Hippocampal formation (tissue), 2 donors: Measurements from ENCODE around the gene NPTX2.
"Not testable (repeated sequence)": the region's sequence is repeated elsewhere in the genome, so short reads cannot be mapped to it uniquely, and the experiment has no call there.

Source experiments
- DNase-seq, 2 donors: peaks; one replicate each; lab custom pipeline; 2025; lab: John Stamatoyannopoulos, UW

NPTX2 gene, protein sequence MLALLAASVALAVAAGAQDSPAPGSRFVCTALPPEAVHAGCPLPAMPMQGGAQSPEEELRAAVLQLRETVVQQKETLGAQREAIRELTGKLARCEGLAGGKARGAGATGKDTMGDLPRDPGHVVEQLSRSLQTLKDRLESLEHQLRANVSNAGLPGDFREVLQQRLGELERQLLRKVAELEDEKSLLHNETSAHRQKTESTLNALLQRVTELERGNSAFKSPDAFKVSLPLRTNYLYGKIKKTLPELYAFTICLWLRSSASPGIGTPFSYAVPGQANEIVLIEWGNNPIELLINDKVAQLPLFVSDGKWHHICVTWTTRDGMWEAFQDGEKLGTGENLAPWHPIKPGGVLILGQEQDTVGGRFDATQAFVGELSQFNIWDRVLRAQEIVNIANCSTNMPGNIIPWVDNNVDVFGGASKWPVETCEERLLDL

DNA sequence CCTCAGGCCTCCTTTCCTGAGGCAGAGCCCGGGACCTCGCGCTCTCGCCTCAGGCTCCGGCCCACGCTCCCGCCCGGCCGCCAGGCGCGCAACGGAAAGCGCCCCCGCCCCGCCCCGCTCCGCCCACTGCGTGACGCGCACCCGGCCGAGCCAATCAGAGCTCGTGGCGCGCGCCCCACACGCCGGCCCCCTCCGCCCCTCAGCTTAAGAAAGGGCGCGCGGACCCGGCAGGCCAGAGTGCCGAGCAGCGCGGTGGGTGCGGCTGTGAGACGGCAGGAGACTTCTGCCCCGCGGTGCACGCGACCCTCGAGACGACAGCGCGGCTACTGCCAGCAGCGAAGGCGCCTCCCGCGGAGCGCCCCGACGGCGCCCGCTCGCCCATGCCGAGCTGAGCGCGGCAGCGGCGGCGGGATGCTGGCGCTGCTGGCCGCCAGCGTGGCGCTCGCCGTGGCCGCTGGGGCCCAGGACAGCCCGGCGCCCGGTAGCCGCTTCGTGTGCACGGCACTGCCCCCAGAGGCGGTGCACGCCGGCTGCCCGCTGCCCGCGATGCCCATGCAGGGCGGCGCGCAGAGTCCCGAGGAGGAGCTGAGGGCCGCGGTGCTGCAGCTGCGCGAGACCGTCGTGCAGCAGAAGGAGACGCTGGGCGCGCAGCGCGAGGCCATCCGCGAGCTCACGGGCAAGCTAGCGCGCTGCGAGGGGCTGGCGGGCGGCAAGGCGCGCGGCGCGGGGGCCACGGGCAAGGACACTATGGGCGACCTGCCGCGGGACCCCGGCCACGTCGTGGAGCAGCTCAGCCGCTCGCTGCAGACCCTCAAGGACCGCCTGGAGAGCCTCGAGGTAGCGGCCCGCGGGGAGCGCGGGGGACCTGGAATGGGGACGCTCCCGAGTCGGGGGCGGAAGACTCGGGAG lies at the start of gene NPTX2:
Gene NPTX2, plus strand, starts transcription at position 235 of the 909 bp plus-strand sequence. Its CDS starts 177 bp downstream, at position 412.
- DNase-seq, result peak; percentile 63 to 68

DNA sequence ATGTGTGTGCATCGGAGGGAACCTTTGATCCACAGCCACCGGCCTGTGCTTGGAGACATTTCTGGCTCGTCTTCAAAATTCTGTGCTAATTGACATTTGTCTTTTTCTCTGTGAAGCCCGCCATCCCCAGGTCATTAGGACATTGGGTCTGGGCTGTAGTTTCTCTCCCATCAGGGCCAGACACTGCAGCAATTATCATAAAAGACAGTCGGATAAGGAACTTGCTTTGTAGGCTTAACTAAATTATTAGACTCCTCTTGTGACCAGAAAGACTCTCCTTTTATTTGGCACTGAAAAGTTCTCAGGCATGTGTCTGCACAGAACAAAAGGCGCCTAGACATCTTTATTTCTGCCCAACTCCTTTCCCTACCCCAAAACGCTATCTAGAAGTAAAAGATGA lies 49.1 kb upstream of the NPTX2 start:
- no peak for DNase-seq

GRCh38 chr7:98568891-98569290 lies 48.2 kb upstream of the NPTX2 start:
- DNase-seq, result no peak

DNA sequence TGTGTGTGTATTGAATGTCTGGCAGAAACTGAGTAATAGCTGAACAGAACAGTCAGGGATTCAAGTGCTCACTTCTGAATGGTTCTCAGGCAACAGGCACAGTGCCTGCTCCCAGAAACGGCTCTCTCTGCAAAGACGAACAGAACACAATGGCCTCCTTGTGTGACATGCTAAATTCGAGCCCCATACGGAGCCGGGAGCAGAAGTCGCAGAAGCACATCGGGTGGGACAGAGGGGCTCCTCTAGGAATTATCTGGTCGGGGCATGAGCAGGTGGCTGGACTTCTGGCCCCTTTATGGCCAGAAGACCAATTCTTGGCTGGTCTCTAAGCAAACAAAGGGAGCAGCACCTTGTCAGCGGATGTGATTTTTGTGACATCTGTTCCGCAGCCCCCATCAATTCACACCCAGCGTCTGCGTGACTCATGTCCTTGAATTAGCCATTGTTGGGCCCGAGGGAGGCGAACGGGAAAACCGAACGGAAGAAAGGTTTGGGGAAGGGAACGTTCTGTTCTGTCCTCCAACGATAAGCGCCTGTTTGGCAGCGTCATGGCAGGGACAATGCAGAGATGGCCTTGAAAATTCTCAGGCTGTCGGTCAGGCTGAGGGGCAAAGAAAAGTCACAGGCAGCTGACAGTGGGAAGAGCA lies 47.3 kb upstream of the NPTX2 start:
- peak; percentile 79 to 88 for DNase-seq

DNA sequence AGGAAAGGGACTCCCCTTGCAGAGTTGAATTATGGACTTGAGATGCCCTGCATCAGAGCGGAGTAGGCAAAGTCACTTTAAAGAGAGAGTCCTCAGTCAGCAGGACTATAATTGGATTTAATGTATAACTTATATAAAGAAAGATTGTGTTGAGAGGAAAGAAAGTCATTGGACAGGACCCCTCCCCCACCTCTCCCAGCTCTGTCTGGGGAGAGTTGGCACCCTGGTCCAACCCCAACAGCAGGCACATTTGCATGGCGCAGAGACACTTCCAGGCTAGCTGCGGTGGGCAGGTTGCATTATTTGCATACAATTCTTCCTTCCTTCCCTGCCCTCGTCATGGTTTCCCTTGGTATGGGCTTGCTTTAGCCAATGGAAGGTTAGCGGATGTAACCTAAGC lies 46.1 kb upstream of the NPTX2 start:
- no peak for DNase-seq

DNA sequence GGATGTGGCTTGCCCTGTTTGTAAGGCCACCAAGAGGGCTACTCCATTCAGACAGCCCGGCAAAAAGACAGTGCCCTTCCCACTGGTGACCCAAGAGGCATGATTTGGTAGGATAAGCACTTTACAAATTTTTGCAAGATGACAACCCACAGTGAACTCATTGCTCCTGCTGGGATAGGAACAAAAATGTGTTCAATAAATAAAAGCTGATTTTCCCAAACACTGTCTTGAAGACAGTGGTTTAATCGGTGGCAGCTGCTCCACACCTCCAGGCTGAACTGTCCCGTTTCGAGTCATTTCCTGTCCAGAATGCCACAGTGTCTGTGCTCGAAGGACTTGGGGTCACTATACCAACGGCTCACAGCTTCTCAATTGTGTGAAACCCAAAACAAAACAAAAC lies 45.1 kb upstream of the NPTX2 start:
- DNase-seq, result no peak

GRCh38 chr7:98572716-98573115 lies 44.4 kb upstream of the NPTX2 start:
- DNase-seq, result not testable (repeated sequence)

DNA sequence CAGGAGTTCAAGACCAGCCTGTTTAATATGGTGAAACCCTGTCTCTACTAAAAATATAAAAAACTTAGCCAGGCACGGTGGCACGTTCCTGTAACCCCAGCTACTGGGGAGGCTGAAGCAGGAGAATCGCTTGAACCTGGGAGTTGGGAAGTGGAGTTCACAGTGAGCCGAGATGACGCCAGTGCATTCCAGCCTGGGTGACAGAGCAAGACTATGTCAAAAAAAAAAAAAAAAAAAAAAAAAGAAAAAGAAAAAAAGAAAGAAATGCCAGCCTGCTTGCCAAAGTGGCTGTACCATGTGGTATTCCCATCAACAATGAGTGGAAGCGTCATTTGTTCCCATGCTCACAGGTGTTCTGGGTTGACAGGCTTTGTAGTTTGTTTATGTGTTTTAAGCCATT lies 43.3 kb upstream of the NPTX2 start:
- no peak for DNase-seq

- DNase-seq, result no peak
Measured at GRCh38 chr7:98575878-98576277, 41.2 kb upstream of the NPTX2 start.

DNA sequence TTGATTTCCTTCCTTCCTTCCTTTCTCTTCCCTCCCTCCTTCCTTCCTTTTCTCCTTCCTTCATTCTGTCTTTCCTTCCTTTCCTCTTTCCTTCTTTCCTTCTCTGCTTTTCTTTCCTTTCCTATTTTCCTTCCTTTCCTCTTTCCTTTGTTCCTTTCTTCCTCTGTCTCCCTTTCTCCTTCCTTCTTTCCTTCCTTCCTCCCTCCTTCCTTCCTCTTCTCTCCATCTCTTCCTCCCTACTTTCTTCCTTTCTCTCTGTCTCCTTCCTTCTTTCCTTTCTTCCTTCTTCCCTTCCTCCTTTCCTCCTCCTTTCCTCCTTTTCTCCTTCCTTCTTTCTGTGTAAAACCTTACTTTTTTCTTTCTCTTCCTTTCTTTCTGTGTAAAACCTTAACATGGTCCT lies 32.3 kb upstream of the NPTX2 start:
- DNase-seq, result no peak

- DNase-seq, result no peak
Measured at GRCh38 chr7:98591926-98592325, 25.2 kb upstream of the NPTX2 start.

DNA sequence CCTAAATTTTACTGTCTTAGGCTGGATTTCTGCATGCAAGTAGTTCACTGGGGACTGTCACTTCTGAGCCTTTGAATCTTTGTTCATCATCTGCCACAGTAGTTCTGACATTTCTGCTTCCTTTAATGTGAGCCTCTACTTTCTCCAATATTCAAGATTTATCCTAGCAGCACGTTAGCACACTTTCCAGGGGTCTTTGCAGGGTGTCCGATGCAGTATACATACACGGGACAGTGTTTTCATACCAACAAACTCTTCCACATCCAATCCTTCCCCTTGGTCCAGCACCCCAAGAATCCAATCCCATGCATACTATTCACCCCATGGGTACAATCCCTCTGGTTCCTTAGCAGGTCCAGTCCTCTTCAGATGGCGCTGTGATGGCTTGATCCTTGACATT lies 22.7 kb upstream of the NPTX2 start:
- DNase-seq, result no peak

GRCh38 chr7:98594787-98595186 lies 22.3 kb upstream of the NPTX2 start:
- no peak for DNase-seq

DNA sequence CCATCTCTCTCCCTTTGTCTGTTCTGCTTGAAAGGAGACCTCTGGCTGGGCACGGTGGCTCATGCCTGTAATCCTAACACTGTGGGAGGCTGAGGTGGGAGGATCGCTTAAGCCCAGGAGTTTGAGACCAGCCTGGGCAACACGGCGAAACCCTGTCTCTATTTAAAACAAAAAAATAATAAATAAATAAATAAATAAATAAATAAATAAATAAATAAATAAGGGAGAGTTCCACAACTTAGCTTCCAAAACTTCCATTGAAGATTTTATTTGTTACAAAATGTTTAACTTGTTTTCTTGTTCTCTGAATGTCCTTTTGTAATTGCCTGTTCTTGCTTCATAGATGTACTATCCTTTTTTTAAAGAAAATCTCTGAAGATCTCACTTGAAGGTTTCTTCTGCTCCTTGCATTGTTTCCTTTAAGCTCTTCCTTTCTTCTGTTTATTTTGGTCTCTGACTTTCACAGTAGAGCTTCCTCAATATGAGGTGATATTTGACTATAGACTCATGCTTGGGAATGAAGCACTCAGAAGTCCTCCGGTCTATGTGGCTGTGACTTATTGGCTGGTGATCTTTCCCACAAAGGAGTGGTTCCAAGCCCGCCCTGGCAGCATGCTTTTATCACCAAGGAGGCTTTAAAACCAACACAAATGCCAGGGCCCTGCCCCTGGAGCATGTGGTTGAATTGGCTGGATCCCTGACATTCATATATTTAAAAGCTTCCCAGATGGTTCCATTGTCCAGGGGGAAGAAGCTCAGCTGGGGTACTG lies 18.1 kb upstream of the NPTX2 start:
- no peak for DNase-seq

GRCh38 chr7:98599886-98600285 lies 17.2 kb upstream of the NPTX2 start:
- no peak for DNase-seq

DNA sequence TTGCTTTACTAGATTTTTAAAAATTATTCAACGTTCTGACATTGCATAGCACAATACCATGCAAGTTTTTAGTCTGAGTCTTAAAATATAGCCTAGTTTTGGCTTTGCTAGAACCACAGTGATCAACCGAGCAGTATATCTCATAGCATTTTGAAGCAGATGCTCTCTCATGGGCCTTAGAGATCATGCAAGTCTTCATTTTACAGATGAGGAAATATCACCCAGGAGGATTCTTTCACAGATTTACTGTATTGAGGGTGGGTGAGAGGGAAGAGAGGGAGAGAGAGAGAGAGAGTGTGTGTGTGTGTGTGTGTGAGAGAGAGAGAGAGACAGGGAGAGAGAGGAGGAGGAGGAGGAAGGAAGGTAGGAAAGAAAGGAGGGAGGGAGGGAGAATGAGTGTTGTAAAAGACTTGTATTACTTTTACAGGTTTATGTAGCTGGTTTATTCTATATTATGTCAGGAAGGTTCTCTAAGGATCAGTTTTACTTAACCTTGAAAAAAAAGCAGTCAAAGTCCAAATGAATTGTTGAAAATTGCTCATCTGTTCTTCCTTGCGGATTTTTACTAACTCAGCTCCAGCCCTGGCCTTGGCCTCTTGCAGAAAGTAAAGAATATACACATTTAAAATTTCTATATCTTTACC lies 14.2 kb upstream of the NPTX2 start:
- no peak for DNase-seq

GRCh38 chr7:98603399-98603788 lies 13.7 kb upstream of the NPTX2 start:
- DNase-seq, result no peak

GRCh38 chr7:98613601-98614425 lies 3.3 kb upstream of the NPTX2 start:
- peak in 1 of 2 donors; percentile 11 for DNase-seq

DNA sequence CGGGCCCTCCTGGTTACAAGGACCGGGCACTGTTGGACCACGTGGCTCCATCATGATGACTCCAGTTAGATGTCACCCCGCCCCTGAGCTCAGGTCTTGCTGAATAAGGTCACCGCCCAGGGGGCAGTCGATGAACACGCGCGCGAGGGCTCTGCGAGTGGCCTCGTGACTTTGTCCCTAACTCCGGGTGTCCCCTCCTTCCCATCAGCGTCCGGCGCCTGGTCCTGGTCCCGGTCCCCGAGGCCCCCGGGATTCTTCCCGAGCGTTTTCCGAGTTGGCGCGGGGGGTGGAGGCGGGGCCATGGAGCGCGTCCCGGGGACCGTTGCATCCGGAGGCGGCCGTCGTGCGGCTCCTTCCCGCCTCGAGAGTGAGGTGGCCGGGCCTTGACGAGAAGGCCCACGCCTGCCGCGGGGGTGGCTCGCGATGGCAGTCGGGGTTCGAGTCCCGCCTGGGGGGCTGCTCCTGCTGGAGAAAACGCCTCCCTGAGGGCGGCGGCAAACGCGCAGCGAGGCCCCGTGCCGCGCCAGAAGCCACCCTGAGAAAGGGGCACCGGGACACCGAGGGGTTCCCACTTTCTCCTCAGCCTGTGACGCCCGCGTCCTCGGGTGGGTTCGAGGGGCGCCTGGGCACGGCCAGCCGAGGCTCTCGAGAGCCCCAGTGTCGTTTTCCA lies 569 bp upstream of the NPTX2 start:
- DNase-seq, result no peak

- no peak for DNase-seq
Measured at GRCh38 chr7:98617960-98618418, 904 bp downstream of the NPTX2 start.
